Tibial nerve (tissue), 3 donors: ENCODE data around the gene LRRC25.

Experiments used
- CTCF ChIP-seq, 5 experiments: fragments of 200-600 bp in 3 of 5; fragments of 450-650 bp in 2 of 5; sonication (generic) in 3 of 5; IDR thresholded peaks; one replicate each; pipeline ENCODE4 v1.5.1; 2016 to 2019; ENCODE audit warnings: antibody characterized with exemption in 5 of 5, mild to moderate bottlenecking in 3 of 5, moderate library complexity in 2 of 5
- POLR2A ChIP-seq, 2 donors: fragments of 450-650 bp; IDR thresholded peaks; one replicate each; pipeline ENCODE4 v1.6.1; 2017; ENCODE audit warnings: antibody characterized with exemption in 2 of 2, mild to moderate bottlenecking in 2 of 2, moderate library complexity in 2 of 2

DNA sequence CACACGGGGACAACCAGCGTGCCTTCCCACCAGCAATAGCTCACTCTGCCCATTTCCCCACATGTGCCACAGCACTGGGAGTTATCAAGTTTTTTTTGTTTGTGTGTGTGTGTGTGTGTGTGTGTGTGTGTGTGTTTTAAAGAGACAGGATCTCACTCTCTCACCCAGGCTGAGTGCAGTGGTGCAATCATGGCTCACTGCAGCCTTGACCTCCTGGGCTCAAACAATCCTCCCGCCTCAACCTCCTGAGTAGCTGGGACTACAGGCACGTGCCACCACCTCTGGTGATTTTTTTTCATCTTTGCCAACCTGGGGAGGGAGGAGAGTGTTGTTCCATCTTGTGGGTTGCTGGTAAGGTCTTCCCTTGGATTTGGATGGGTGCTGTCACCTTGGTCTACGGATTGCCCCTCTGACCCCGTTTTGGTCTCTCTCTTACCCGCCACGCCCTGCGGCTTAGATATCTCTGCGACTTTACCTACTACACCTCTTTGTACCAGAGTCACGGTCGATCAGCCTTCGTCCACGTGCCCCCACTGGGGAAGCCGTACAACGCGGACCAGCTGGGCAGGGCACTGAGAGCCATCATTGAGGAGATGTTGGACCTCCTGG, 34.4 kb downstream of the LRRC25 start:
- no peak for TF ChIP-seq CTCF (IDR thresholded peaks at IDR 0.05)
- no peak for TF ChIP-seq POLR2A (IDR thresholded peaks at IDR 0.05)
